ENCODE results near the gene DUOX2. TPM values are rescaled to one million over a fixed set of nuclear protein-coding genes. Genes with fewer than 3 reads are reported as not detected.
"Not testable (repeated sequence)": the region's sequence is repeated elsewhere in the genome, so short reads cannot be mapped to it uniquely, and the experiment has no call there.

Gene DUOX2
- total RNA-seq, 1 experiment from 2014 or later: 0.08 TPM

DNA sequence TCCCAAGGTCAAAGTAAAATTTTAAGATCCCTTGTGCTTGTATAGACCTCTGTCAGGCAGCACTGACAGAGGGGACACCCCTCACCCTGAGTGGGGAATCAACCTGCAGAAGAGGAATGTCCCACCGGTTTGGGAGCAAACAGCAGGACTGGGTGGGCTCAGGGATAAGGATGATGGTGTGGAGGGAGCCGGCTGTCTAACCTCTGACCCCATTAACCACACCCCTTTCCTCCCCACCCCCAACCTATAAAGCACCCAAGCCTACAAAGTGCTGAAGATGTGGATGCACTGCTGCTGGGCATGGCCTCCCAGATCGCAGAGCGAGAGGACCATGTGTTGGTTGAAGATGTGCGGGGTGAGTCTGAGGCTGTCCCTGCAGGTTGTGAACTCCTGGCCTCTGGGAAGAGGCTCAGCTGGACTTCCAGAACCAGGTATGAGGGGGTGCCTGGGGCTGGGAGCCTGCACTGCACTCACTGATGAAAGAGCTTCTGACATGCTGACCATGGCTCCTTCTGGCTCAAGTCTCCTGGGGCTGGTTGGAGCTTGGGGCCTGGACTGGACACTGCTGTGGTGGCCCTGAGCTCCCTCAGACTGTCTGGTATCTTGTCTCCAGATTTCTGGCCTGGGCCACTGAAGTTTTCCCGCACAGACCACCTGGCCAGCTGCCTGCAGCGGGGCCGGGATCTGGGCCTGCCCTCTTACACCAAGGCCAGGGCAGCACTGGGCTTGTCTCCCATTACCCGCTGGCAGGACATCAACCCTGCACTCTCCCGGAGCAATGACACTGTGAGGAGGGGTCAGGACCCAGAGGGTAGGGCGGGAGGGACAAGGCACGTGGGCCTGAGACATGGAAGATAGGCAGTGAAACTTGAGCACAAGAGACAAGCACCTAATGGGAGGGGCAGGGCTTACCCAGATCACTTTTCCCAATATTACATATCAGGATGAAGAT, 25.1 kb upstream of the DUOX2 start:
- DNase-seq (ENCODE audit: low spot score): no peak

DNA sequence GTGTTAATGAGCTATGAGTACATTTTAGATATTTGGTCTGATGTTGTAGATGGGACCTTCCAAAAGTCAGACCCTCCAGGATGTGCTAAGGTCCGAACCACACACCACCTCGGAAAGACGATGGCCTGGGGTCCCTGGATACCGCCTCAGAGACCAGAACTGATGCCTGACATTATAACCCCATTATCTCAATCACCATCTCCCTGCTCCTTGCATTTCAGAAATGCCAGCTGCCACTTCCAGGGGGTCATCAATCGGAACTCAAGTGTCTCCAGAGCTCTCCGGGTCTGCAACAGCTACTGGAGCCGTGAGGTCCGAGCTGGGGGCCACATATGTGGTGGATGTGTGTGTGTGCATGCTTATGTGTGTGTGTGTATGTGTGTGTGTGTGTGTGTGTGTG, 23.7 kb upstream of the DUOX2 start:
- DNase-seq (ENCODE audit: low spot score): no peak

DNA sequence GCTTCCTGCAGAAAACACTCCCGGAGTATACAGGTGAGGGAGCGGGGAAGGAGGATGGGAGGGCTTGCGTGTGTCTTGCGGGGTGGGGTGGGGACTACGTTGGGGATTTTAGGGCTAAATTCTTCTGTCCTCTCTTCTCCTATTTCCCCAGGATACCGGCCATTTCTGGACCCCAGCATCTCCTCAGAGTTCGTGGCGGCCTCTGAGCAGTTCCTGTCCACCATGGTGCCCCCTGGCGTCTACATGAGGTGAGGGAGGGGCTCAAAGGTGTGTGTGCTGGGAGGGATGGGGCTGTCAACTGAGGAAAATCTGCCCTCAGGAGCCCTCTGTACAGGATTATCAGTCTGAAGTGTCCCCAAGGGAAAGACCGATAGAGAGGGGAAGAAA, 22.4 kb upstream of the DUOX2 start:
- no peak for DNase-seq (ENCODE audit: low spot score)

DNA sequence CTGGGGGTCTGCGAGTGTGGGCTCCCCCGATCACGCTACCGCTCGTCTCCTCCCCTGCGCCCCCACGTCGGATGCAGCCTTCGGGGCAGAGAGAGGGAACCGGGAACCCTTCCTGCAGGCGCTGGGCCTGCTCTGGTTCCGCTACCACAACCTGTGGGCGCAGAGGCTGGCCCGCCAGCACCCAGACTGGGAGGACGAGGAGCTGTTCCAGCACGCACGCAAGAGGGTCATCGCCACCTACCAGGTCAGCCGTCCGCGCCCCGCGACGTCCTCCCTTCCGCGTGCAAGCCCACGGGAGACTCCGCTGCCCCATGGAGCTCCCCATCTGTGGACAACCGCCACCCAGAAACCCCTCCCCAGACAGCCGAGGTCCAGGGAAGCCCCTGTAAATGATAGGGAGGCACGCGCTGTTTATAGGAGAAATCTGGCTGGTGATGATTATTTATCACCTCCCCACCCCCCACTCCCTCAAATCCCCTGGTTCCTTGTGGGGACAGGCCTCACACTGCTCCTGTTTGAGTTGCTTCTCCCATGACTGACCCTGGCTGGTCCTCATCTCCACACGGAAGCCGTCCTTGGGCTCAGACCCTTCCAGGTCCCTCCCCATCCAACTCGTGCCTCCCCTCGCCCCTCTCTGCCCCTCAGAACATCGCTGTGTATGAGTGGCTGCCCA, 21.9 kb upstream of the DUOX2 start:
- not testable (repeated sequence) for DNase-seq (ENCODE audit: low spot score)

DNA sequence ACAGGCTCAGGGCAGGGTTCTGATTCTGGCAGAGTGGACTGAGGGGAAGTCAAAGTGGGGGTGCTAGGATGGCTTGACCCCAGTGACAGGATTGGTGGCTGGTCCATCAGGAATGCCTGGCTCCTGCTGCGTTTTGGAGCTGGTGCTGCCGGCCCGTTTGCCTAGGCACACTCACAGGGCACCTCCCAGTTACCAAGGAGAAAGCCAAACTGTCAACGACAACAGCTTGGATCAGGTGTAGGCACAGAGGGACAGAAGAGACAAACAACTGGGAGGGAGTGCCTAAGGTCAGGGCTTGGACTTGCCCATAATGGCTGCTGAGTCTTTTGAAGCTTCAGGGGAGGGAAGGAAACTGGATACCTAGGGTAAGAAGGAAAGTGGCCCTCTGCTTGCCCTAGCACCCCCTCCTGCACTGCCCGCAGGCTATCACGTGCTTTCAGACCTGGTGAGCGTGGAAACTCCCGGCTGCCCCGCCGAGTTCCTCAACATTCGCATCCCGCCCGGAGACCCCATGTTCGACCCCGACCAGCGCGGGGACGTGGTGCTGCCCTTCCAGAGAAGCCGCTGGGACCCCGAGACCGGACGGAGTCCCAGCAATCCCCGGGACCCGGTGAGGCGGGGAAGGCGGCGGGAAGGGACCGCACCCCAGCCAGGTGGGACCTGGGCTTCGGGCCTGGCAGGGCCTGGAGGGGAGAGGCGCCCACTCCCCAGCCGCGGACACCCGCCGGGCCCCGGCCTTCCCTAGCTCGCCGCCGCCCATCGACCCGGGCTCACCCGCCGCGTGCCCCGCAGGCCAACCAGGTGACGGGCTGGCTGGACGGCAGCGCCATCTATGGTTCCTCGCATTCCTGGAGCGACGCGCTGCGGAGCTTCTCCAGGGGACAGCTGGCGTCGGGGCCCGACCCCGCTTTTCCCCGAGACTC, 21.0 kb upstream of the DUOX2 start:
- DNase-seq (ENCODE audit: low spot score): peak; percentile 52

DNA sequence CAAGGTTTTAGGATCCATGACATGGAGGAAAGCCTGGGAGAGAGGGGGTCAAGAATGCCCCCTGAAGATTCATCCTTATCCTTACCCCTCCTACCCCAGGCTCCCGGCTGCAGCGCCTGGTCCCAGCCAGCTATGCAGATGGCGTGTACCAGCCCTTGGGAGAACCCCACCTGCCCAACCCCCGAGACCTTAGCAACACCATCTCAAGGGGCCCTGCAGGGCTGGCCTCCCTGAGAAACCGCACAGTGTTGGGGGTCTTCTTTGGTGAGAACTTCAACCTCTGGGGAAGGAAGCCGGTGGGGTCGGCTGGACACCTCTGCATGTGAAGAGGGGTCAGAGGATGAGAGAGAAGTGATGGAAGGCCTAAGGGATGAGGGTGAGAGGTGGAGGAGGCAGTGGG, 20.1 kb upstream of the DUOX2 start:
- DNase-seq (ENCODE audit: low spot score): no peak

DNA sequence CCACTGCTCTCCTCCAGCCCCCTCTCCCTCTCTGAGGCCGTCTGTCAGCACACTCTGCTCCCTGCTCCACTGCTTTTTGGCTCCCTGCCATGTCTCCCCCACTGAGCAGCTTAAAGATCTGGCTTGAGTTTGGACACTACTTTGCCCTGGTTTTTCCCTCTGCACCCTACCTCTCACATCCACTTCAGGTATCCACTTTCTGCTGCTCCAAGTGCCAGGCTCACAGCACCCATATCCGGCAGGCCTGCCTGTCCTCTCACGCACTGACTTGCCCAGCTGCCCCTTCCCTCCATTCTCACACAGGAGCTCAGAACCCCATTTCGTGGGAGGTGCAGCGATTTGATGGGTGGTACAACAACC, 19.6 kb upstream of the DUOX2 start:
- DNase-seq (ENCODE audit: low spot score): no peak

DNA sequence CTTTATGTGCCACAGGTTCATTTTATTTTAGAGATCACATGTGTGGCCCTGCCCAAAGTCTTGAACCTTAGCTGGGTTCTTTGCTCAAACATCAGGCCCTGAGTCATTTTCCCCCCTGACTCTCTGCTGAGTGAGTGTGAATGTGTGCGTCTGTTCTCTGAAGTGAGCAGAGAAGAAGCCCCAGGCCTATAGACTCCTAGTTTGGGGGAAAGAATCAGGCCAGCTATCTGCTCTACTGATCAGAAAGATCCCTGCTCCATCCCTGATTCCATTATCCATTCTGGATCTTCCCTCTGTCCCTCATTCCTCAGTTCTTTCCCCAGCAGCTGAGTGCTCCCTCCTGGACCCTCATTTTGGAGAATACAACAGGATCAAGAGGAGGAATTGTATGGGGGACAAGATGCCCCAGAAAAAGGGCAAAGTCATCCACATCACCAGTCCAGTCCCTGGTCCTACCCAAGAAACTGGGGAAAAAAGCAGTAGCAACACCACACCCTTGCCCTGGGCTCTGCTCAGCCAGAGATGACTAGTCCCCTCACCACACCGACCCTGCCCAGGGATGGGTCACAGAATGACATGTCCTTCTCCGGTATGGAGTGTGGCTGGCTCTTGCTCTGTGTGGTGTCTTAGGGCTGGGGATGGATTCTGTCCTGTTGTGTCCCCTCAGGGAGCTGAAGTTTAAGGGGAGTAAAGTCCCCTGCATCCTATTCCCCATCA, 19.0 kb upstream of the DUOX2 start:
- no peak for DNase-seq (ENCODE audit: low spot score)

DNA sequence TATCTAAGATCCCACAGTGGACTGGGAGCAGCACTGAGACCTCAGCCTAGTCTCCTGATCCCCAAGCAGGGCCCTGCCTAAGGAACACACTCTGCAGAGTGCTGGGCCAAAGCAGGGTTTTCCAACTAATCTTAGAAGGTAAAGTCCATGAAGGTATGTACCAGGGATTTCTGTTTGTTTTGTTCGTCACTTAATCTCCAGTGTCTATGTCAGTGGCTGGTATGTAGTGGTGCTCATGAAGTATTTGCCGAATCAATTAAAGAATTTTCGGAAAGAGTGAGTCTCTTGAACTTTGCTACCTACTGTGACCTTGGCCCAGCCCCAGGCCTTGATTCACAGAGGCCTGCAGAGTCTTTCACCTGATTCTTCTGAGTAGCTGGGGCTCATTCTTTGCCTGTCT, 17.5 kb upstream of the DUOX2 start:
- DNase-seq (ENCODE audit: low spot score): no peak

DNA sequence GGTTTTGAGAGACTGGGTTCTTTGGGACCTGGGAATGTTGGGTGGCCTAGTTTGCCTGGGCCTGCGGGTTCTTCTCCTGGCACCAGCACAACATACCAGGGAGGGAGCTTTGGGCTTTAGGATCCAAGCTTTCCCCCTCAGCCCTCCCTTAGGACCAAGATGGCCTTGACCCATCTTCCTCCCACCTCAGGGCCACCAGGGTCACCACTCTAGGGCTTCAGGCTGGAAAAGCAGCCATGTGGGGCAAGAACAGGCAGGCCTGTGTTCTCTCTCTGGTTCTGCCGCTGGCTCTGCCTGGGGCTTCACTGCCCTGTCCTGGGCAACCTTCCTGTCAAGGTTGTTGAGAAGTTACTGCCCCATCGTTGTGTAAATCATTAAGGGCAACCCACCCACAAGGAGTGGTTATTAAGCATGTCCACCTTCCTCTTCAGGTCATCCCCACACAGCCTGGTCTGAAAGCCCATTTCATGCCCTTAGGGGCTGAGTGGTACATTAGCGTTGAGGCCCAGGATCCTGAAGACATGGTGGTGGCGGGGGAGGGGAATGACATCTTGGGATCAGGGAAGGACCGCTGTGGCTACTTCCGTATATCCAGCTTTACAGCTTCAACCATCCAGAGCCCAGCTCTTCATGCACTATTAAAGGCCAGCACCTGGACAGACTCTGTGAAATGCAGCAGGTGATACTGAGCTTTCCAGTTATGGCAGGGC, 16.5 kb upstream of the DUOX2 start:
- DNase-seq (ENCODE audit: low spot score): no peak

DNA sequence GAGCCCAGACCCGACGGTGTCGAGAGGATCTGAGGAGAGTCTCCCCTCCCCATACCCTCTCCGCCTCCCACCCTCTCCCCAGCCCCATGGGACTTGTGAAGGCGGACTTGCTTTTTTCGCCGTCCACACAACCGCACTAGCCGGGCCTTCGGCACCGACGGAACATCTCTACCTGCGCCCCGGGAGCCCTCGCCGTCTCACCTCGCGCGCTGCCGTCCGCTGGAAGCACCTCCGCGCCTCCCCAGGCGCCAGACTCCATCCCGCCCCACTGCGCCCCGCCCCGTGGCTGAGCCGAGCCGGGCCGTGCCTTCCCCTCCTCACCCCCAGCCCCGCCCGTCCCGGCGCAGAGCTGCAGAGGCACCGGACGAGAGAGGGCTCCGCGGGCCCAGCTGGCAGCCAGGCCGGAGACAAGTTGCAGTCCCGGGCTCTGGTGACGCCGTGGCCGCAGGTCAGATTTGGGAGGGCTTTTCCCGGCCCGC, 15.7 kb upstream of the DUOX2 start, which contains the start of the genes DUOX1 and DUOXA1:
DUOX1 (plus strand) TSS at position 344 of the 479 bp plus-strand sequence. CDS start 1,973 bp downstream, outside the sequence.
DUOXA1 (minus strand) TSS at position 229 of the 479 bp plus-strand sequence. CDS start 6,865 bp downstream, outside the sequence.
- no peak for DNase-seq (ENCODE audit: low spot score)

DNA sequence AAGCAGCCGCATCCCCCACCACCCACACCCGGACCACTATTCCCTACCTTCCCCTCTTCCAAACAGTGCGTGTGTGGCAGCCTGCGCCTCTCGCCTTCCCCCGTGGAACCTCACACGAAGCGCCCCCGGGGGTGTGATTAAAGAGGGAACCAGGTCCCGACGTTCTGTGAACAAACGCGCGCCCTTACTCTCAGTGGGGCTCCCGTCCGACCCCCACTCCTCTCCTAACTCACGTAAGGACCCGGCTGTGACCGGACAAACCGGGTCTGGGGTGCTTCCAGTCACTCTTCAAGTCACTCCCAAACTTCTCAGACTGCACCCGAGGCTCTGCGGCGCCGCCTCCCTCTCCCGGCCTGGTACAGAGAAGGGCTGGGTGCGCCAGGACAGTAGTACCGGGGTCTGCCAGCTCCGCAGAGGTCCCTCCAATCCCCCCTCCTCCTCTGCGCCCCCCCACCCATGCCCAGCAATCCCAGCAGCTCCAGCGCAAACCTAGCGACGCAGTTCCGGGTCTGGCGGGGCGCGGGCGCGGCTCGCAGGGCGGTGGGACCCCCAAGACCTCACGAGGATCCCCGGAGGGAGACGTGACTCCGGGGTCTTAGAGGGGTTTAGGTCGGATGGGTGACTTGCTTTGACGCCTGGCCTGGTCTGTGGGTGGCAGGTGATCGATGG, 15.1 kb upstream of the DUOX2 start:
- no peak for DNase-seq (ENCODE audit: low spot score)

DNA sequence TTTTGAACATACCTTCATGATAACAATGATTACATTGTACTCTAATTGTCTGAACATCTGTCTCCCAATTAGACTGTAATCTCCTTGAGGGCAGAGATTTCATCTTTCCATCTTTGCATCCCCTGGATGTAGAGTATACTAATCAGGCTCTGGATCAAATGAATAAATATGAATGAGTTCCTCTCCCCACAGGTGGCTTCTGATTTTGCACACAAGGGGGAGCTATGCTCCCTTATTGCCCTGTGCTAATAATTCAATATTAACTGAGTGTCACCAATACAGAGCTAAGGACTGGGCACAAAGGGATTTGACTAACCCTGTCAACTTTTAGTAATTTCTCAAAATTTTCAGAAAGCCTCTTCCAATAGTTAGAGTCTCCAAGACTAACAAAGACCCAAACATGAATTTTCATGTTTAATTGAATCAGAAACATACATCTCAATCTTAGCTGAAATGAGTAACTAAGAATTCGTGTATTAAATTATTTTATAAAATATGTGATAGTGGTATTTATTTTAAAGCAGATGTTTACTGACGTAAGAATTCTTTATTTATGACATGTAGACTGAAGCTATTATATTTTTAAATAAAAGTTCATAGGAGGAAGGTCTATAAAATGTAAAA, 12.7 kb upstream of the DUOX2 start:
- DNase-seq (ENCODE audit: low spot score): peak; percentile 78

DNA sequence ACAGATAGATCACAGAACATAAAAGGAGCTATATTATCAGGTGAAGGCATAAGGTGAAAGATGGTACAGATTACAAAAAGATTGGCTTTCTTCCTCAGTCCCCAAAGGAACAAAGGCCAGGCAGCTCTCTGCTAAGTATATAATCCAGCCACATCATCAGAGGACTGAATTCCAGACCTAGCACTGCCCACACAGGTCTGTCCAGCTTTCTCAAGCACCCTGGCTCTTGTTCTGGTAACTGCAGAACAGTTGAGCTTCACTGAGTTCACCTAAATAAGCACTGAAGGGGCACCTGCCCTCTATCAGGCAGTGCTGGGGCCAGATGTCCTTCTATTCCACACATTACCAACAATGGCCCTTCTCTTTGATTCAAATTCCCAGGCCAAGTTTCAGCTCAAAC, 9.4 kb upstream of the DUOX2 start:
- peak; percentile 33 for DNase-seq (ENCODE audit: low spot score)

DNA sequence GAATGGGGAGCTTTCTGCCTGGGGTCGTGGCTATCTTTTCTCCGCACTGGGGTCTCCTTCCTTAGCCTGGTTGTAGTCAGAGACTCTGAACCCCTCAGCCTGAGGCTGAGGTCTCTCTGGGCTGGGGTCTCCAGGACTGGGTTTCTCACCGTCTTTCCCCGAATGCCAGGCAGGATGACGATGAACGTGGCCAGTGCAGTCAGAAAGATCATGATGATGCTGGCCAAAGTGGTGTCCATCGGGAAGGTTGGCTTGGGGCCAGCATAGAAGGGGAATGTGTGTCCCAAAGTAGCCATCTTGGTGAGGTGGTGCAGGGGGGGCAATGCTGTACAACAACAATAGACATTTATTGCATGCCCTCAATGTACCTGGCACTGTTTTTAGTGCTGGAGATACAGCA, 8.7 kb upstream of the DUOX2 start:
- no peak for DNase-seq (ENCODE audit: low spot score)

DNA sequence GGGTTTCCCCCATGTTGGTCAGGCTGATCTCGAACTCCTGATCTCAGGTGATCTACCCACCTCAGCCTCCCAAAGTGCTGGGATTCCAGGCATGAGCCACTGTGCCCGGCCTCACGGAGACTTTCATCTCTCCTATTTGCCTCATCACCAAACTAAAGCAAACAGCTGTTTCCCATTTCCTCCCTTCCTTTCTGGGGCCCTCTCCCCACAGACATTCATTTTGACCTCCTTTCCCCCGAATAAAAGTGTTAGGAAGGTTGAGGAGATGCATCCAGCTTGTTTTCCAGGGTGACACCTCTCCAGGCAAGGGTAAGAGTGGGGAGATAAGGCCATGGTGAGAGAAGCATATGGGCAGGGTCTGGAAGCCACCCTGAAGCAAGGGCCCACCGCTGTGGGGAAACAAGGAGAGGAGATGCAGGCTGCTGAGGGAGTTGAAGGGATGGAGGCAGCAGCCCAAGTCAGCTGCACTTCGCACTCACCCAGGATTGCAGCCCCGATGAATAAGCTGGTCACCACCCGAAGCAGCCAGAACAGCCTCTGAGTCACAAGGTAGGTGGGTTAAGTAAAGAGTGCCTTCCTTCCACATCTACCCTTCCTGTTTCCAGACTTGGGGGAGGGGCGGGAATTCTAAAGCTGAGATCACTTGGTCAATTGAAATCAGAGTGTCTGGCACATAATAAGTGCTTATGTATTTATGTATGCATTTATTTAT, 7.9 kb upstream of the DUOX2 start:
- DNase-seq (ENCODE audit: low spot score): peak; percentile 71

DNA sequence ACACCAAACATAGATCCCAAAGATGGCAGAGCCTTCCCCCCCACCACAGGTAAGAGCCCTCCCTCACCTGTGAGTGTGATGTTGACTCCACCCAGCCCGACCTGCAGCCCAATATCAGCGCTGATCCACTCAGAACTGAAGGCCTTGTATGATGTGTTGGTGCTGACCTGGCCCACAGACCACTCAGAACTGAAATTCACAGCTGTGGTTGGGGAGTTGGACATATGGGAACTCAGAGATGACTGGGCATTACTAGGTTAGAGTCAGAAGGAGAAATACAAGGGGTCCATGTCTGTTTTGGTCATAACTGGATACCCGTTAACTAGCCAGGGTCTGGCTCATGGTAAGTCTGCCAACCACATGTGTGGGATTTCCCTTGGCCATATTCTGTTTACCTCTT, 7.0 kb upstream of the DUOX2 start:
- DNase-seq (ENCODE audit: low spot score): no peak

Measured in HT-29 (cell line).